Measurements from ENCODE around the gene FOXA1. TPM values are rescaled to one million over a fixed set of nuclear protein-coding genes. Genes with fewer than 3 reads are reported as not detected.

Gene FOXA1
- total RNA-seq, 3 donors from 2014 or later (not counting 1 experiment from before 2014, with no cell fraction given), result not detected

GRCh38 chr14:37625597-37626595 is 30.8 kb upstream of the FOXA1 start:
- H3K36me3 ChIP-seq (ENCODE audit: control insufficient read depth, insufficient read depth, low read length), result no peaks in the 10 kb centered on the region
- H3K4me3 ChIP-seq (ENCODE audit: low read length), result no peak overlapping the region
- intact Hi-C loops (cut with micrococcal nuclease), result no loop called here
- no peak for DNase-seq
- H3K27me3 Mint-ChIP-seq (ENCODE audit: low read depth in 2 of 2), result peaks cover 3 to 6% of the 10 kb centered on the region in 2 donors
- H3K4me3 Mint-ChIP-seq, result no peak overlapping the region
- no peak overlapping the region for H3K27ac Mint-ChIP-seq
- TF ChIP-seq, protein P1, sequence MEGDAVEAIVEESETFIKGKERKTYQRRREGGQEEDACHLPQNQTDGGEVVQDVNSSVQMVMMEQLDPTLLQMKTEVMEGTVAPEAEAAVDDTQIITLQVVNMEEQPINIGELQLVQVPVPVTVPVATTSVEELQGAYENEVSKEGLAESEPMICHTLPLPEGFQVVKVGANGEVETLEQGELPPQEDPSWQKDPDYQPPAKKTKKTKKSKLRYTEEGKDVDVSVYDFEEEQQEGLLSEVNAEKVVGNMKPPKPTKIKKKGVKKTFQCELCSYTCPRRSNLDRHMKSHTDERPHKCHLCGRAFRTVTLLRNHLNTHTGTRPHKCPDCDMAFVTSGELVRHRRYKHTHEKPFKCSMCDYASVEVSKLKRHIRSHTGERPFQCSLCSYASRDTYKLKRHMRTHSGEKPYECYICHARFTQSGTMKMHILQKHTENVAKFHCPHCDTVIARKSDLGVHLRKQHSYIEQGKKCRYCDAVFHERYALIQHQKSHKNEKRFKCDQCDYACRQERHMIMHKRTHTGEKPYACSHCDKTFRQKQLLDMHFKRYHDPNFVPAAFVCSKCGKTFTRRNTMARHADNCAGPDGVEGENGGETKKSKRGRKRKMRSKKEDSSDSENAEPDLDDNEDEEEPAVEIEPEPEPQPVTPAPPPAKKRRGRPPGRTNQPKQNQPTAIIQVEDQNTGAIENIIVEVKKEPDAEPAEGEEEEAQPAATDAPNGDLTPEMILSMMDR (IDR thresholded peaks at IDR 0.05), result no peak
- WGBS (ENCODE audit: insufficient coverage), result 66% methylated on average over 4 of the region's 9 CpGs
- peaks cover 2% of the 10 kb centered on the region for H3K27me3 ChIP-seq (ENCODE audit: control insufficient read depth, insufficient read depth, low read length)
- H3K27ac ChIP-seq (ENCODE audit: low read length), result no peak overlapping the region
- peaks cover 4 to 8% of the 10 kb centered on the region in 2 donors for H3K9me3 Mint-ChIP-seq
- H3K4me1 Mint-ChIP-seq, result no peaks in the 10 kb centered on the region
- ATAC-seq, result no peak
- H3K4me1 ChIP-seq (ENCODE audit: control insufficient read depth, insufficient read depth, low read length), result no peaks in the 10 kb centered on the region
- H3K9me3 ChIP-seq (ENCODE audit: control insufficient read depth, insufficient read depth, low read length), result peaks cover 4% of the 10 kb centered on the region
- peaks cover 15% of the 10 kb centered on the region for H3K36me3 Mint-ChIP-seq

DNA sequence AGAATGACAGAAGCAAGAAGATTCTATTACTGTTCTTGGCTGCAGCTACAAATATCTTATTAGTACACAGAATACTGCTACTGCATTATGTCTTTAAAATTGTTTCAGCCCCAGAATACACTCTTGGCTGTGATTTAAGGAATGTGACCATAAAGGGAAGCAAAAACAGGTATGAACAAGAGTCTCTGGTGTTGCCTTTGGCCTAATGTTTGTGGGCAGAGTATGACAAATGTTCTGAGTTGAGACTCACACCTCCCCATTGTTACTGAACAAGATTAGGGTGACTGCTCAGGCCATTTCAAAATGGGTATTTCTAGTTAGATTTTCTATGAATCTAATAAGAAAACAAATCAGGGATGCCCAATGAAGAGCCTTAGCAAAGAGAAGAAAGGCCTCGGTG is 28.9 kb upstream of the FOXA1 start:
- peaks cover 6 to 11% of the 10 kb centered on the region in 2 donors for H3K27me3 Mint-ChIP-seq (ENCODE audit: low read depth in 2 of 2)
- intact Hi-C loops (cut with micrococcal nuclease), result no loop called here
- no peak for ATAC-seq
- H3K4me1 ChIP-seq (ENCODE audit: control insufficient read depth, insufficient read depth, low read length), result no peaks in the 10 kb centered on the region
- H3K27ac ChIP-seq (ENCODE audit: low read length), result no peak overlapping the region
- no peaks in the 10 kb centered on the region for H3K36me3 ChIP-seq (ENCODE audit: control insufficient read depth, insufficient read depth, low read length)
- peaks cover 2% of the 10 kb centered on the region for H3K27me3 ChIP-seq (ENCODE audit: control insufficient read depth, insufficient read depth, low read length)
- peaks cover 4% of the 10 kb centered on the region for H3K9me3 ChIP-seq (ENCODE audit: control insufficient read depth, insufficient read depth, low read length)
- H3K4me3 Mint-ChIP-seq, result no peak overlapping the region
- no peak overlapping the region for H3K27ac Mint-ChIP-seq
- H3K9me3 Mint-ChIP-seq, result peaks cover 0 to 6% of the 10 kb centered on the region in 2 donors
- TF ChIP-seq, protein P1 (IDR thresholded peaks at IDR 0.05), result no peak
- no peak overlapping the region for H3K4me3 ChIP-seq (ENCODE audit: low read length)
- no peaks in the 10 kb centered on the region for H3K4me1 Mint-ChIP-seq
- peaks cover 12% of the 10 kb centered on the region for H3K36me3 Mint-ChIP-seq
- WGBS (ENCODE audit: insufficient coverage), result 100% methylated on average over 1 of the region's 1 CpG
- no peak for DNase-seq

GRCh38 chr14:37623426-37623951 is 28.4 kb upstream of the FOXA1 start:
- Mint-ChIP-seq H3K9me3 (peaks cover 0 to 6% of the 10 kb centered on the region in 2 donors), H3K36me3 (peaks cover 12% of the 10 kb centered on the region), H3K4me3 (no peak overlapping the region), H3K27me3 (ENCODE audit: low read depth in 2 of 2) (peaks cover 6 to 11% of the 10 kb centered on the region in 2 donors), H3K4me1 (no peaks in the 10 kb centered on the region), H3K27ac (no peak overlapping the region)
- H3K36me3 ChIP-seq (ENCODE audit: control insufficient read depth, insufficient read depth, low read length), result no peaks in the 10 kb centered on the region
- 80% methylated on average over 1 of the region's 1 CpG for WGBS (ENCODE audit: insufficient coverage)
- ATAC-seq (no peak), DNase-seq (no peak)
- H3K4me1 ChIP-seq (ENCODE audit: control insufficient read depth, insufficient read depth, low read length), result no peaks in the 10 kb centered on the region
- H3K4me3 ChIP-seq (ENCODE audit: low read length), result no peak overlapping the region
- H3K27ac ChIP-seq (ENCODE audit: low read length), result no peak overlapping the region
- intact Hi-C loops (cut with micrococcal nuclease), result no loop called here
- peaks cover 4% of the 10 kb centered on the region for H3K9me3 ChIP-seq (ENCODE audit: control insufficient read depth, insufficient read depth, low read length)
- H3K27me3 ChIP-seq (ENCODE audit: control insufficient read depth, insufficient read depth, low read length), result peaks cover 2% of the 10 kb centered on the region
- TF ChIP-seq, protein P1 (IDR thresholded peaks at IDR 0.05), result no peak
